Astrocyte (in vitro differentiated cells and primary cell): ENCODE measurements around the gene NFE2L1.

Experiments
- EZH2 ChIP-seq: IDR thresholded peaks from 2 replicates; pipeline ENCODE4 v1.6.1; 2012; ENCODE audit warnings: mild to moderate bottlenecking, low read length, inconsistent platforms; ENCODE audit not compliant: insufficient read depth
- TF ChIP-seq, protein P1 (sequence below): IDR thresholded peaks from 2 replicates; pipeline ENCODE4 v1.5.1; 2011; ENCODE audit warnings: low read depth, mild to moderate bottlenecking, inconsistent platforms, low read length, moderate library complexity; ENCODE audit not compliant: insufficient read depth

GRCh38 chr17:48104440-48104839, 56.3 kb downstream of the NFE2L1 start:
- TF ChIP-seq EZH2: no peak
- TF ChIP-seq, protein P1, sequence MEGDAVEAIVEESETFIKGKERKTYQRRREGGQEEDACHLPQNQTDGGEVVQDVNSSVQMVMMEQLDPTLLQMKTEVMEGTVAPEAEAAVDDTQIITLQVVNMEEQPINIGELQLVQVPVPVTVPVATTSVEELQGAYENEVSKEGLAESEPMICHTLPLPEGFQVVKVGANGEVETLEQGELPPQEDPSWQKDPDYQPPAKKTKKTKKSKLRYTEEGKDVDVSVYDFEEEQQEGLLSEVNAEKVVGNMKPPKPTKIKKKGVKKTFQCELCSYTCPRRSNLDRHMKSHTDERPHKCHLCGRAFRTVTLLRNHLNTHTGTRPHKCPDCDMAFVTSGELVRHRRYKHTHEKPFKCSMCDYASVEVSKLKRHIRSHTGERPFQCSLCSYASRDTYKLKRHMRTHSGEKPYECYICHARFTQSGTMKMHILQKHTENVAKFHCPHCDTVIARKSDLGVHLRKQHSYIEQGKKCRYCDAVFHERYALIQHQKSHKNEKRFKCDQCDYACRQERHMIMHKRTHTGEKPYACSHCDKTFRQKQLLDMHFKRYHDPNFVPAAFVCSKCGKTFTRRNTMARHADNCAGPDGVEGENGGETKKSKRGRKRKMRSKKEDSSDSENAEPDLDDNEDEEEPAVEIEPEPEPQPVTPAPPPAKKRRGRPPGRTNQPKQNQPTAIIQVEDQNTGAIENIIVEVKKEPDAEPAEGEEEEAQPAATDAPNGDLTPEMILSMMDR: no peak
